HL-60 (cell line): ENCODE results near the gene FANCE.

ENCODE experiments used
- DNase-seq, 2 experiments: peaks; one replicate each; pipeline ENCODE4 v3.0.0-alpha.2; 2010 to 2020; ENCODE audit warnings: low read depth in 1 of 2, low spot score in 1 of 2
- H3K27ac ChIP-seq: fragments of 250-450 bp; sonication (Bioruptor Pico); replicated peaks from 2 replicates; pipeline ENCODE4 v1.5.1; 2020; ENCODE audit warnings: mild to moderate bottlenecking, moderate library complexity
- H3K27me3 ChIP-seq: fragments of 250-450 bp; sonication (Bioruptor Pico); 2 replicates; pipeline ENCODE4 v1.5.1; 2021; ENCODE audit warnings: mild to moderate bottlenecking, moderate library complexity; ENCODE audit not compliant: insufficient read depth, poor library complexity, severe bottlenecking
- H3K4me3 ChIP-seq: replicated peaks from 2 replicates; pipeline ENCODE4 v1.5.1; 2011; ENCODE audit warnings: mild to moderate bottlenecking, control low read depth, low read length; ENCODE audit not compliant: insufficient read depth
- GABPA ChIP-seq: IDR thresholded peaks from 2 replicates; pipeline ENCODE4 v1.6.1; 2012; ENCODE audit warnings: low read depth
- POLR2AphosphoS5 ChIP-seq: IDR thresholded peaks from 2 replicates; pipeline ENCODE4 v1.6.1; 2012; ENCODE audit warnings: low read depth
- REST ChIP-seq: IDR thresholded peaks from 2 replicates; pipeline ENCODE4 v1.6.1; 2012; ENCODE audit warnings: low read depth; ENCODE audit not compliant: insufficient replicate concordance
- SPI1 ChIP-seq: IDR thresholded peaks from 2 replicates; pipeline ENCODE4 v1.6.1; 2012; ENCODE audit warnings: low read depth, mild to moderate bottlenecking, borderline replicate concordance
- TF ChIP-seq, protein P1 (sequence below): IDR thresholded peaks from one replicate; pipeline ENCODE4 v1.5.1; 2011; ENCODE audit warnings: low read length, control low read depth, inconsistent platforms; ENCODE audit not compliant: insufficient read depth

The FANCE gene

GRCh38 chr6:35486005-35486925 is 34.1 kb downstream of the FANCE start:
- TF ChIP-seq GABPA (no peak), POLR2AphosphoS5 (no peak), REST (no peak), SPI1 (no peak)
- TF ChIP-seq, protein P1, sequence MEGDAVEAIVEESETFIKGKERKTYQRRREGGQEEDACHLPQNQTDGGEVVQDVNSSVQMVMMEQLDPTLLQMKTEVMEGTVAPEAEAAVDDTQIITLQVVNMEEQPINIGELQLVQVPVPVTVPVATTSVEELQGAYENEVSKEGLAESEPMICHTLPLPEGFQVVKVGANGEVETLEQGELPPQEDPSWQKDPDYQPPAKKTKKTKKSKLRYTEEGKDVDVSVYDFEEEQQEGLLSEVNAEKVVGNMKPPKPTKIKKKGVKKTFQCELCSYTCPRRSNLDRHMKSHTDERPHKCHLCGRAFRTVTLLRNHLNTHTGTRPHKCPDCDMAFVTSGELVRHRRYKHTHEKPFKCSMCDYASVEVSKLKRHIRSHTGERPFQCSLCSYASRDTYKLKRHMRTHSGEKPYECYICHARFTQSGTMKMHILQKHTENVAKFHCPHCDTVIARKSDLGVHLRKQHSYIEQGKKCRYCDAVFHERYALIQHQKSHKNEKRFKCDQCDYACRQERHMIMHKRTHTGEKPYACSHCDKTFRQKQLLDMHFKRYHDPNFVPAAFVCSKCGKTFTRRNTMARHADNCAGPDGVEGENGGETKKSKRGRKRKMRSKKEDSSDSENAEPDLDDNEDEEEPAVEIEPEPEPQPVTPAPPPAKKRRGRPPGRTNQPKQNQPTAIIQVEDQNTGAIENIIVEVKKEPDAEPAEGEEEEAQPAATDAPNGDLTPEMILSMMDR = no peak
- H3K27ac ChIP-seq = peak overlapping the region; percentile 86
- no peak for DNase-seq
- no peaks in the 10 kb centered on the region for H3K27me3 ChIP-seq
- no peak overlapping the region for H3K4me3 ChIP-seq

DNA sequence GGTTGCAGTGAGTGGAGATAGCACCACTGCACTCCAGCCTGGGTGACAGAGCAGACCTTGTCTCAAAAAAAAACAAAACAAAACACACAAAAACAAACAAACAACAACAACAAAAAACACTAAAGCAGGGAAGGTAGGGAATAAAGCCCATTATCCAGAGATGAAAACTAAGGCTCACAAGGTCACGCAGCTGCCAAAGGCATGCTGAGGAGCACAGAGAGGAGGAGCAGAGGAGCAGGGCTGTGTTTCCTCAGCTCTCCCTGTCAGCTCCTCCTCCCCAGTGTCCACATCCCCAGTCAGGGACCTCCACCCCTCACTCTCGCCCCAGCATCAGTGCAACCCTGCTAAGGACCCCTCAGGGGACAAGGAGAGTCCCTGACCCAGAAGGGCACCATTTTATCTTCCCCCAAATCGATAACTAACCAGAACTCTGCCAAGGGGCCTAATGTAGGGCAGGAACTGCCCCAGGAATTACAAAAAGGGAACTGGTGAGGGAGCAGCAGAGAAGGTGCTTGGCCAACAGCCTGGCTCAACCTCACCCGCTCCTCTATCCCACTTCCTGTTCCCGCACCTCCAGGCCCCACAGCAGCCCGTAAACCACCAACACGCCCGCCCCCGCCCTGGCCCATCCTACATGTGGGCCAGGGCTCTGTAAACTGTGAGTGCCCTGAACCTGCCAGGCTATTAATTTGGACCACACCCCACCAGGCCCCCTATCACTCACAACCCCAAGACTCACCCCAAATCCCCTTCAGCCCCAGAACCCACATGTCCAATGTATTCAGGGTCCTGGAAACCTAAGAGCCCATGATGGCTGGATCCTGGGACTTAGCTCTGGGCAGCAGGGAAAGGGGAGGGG is 35.7 kb downstream of the FANCE start:
- DNase-seq = peak; percentile 83 to 94
- no peak for TF ChIP-seq GABPA
- peak; percentile 86 for TF ChIP-seq POLR2AphosphoS5
- TF ChIP-seq REST = no peak
- peak; percentile 99 for TF ChIP-seq SPI1
- H3K27me3 ChIP-seq = no peaks in the 10 kb centered on the region
- peak overlapping the region; percentile 86 for H3K27ac ChIP-seq
- H3K4me3 ChIP-seq = no peak overlapping the region

DNA sequence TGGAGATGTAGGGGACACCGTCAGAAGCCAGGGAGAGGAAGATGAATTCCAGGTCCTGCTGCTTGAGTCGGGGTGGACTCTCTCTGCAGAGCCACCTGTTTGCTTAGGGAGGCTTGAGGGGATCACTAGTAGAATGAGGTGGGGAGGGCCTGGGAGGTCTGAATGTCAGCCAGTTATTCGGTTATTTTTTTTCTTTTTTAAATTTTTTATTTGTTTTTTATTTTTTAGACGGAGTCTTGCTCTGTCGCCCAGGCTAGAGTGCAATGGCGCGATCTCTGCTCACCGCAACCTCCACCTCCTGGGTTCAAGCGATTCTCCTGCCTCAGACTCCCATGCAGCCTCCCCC is 36.4 kb downstream of the FANCE start:
- DNase-seq = no peak
- no peak overlapping the region for H3K4me3 ChIP-seq
- H3K27ac ChIP-seq = peak overlapping the region; percentile 86
- H3K27me3 ChIP-seq = no peaks in the 10 kb centered on the region
- TF ChIP-seq GABPA = no peak
- TF ChIP-seq, protein P1 = no peak
- no peak for TF ChIP-seq POLR2AphosphoS5
- no peak for TF ChIP-seq REST
- TF ChIP-seq SPI1 = no peak
